OCI-M2 (cell line): Measurements from ENCODE around the gene ZDHHC4.

Experiments
- DNase-seq: peaks from one replicate; lab custom pipeline; 2025; ENCODE audit not compliant: unreplicated experiment; lab: John Stamatoyannopoulos, UW

ZDHHC4 gene

GRCh38 chr7:6604458-6604857, 27.2 kb downstream of the ZDHHC4 start:
- no peak for DNase-seq

GRCh38 chr7:6606866-6607583, 29.8 kb downstream of the ZDHHC4 start:
- DNase-seq = no peak

GRCh38 chr7:6607651-6608051, 30.4 kb downstream of the ZDHHC4 start:
- no peak for DNase-seq

- DNase-seq = no peak
Measured at GRCh38 chr7:6608081-6608480, 30.8 kb downstream of the ZDHHC4 start.

- DNase-seq = no peak
Measured at GRCh38 chr7:6608794-6609193, 31.5 kb downstream of the ZDHHC4 start.

- DNase-seq = no peak
Measured at GRCh38 chr7:6612819-6613218, 35.6 kb downstream of the ZDHHC4 start.

GRCh38 chr7:6613706-6614105, 36.5 kb downstream of the ZDHHC4 start:
- no peak for DNase-seq

- no peak for DNase-seq
Measured at GRCh38 chr7:6614953-6615722, 37.9 kb downstream of the ZDHHC4 start, which contains the start of gene ZNF853. Gene ZNF853 (plus strand): TSS chr7:6615610. CDS start chr7:6616175, 565 bp downstream.

GRCh38 chr7:6615723-6616555, 38.7 kb downstream of the ZDHHC4 start:
- no peak for DNase-seq

- DNase-seq = no peak
Measured at GRCh38 chr7:6616854-6617643, 39.8 kb downstream of the ZDHHC4 start.

- no peak for DNase-seq
Measured at GRCh38 chr7:6618621-6619020, 41.4 kb downstream of the ZDHHC4 start.

GRCh38 chr7:6619961-6620360, 42.7 kb downstream of the ZDHHC4 start:
- no peak for DNase-seq

GRCh38 chr7:6621195-6622133, 44.2 kb downstream of the ZDHHC4 start:
- no peak for DNase-seq

GRCh38 chr7:6622134-6622710, 45.0 kb downstream of the ZDHHC4 start:
- no peak for DNase-seq

GRCh38 chr7:6623589-6624245, 46.5 kb downstream of the ZDHHC4 start:
- no peak for DNase-seq

- DNase-seq = no peak
Measured at GRCh38 chr7:6624246-6624611, 47.0 kb downstream of the ZDHHC4 start.

GRCh38 chr7:6628045-6628444, 50.8 kb downstream of the ZDHHC4 start:
- DNase-seq = no peak

GRCh38 chr7:6630007-6630849, 53.0 kb downstream of the ZDHHC4 start:
- DNase-seq = no peak
